Iris pigment epithelial cell (primary cell): ENCODE results near the gene ATRNL1.
A peak's percentile ranks its signal among the peaks of the same experiment; 100 is the strongest.
"Not testable (repeated sequence)": the region's sequence is repeated elsewhere in the genome, so short reads cannot be mapped to it uniquely, and the experiment has no call there.

Source experiments
- DNase-seq: peaks from one replicate; pipeline ENCODE4 v3.0.0-alpha.2; 2011; ENCODE audit warnings: low read depth

ATRNL1 gene

GRCh38 chr10:115222039-115222438, 128.9 kb downstream of the ATRNL1 start:
- DNase-seq, result no peak

- DNase-seq, result no peak
Observed at GRCh38 chr10:115239761-115240160, 146.6 kb downstream of the ATRNL1 start.

GRCh38 chr10:115250784-115251183, 157.6 kb downstream of the ATRNL1 start:
- DNase-seq, result no peak

GRCh38 chr10:115253765-115254164, 160.6 kb downstream of the ATRNL1 start:
- DNase-seq, result not testable (repeated sequence)

GRCh38 chr10:115272482-115272881, 179.3 kb downstream of the ATRNL1 start:
- DNase-seq, result no peak

- DNase-seq, result no peak
Observed at GRCh38 chr10:115278294-115278693, 185.1 kb downstream of the ATRNL1 start.

- no peak for DNase-seq
Observed at GRCh38 chr10:115295213-115295805, 202.1 kb downstream of the ATRNL1 start.

GRCh38 chr10:115300080-115300479, 206.9 kb downstream of the ATRNL1 start:
- DNase-seq, result no peak

GRCh38 chr10:115319669-115320068, 226.5 kb downstream of the ATRNL1 start:
- DNase-seq, result not testable (repeated sequence)

GRCh38 chr10:115321360-115321759, 228.2 kb downstream of the ATRNL1 start:
- no peak for DNase-seq

- no peak for DNase-seq
Observed at GRCh38 chr10:115328331-115328730, 235.2 kb downstream of the ATRNL1 start.

- DNase-seq, result no peak
Observed at GRCh38 chr10:115335366-115335765, 242.2 kb downstream of the ATRNL1 start.

GRCh38 chr10:115355162-115355760, 262.1 kb downstream of the ATRNL1 start:
- peak; percentile 75 for DNase-seq

GRCh38 chr10:115367920-115368319, 274.8 kb downstream of the ATRNL1 start:
- DNase-seq, result not testable (repeated sequence)

- no peak for DNase-seq
Observed at GRCh38 chr10:115379064-115379463, 285.9 kb downstream of the ATRNL1 start.

- no peak for DNase-seq
Observed at GRCh38 chr10:115384665-115385064, 291.5 kb downstream of the ATRNL1 start.

GRCh38 chr10:115390607-115391006, 297.4 kb downstream of the ATRNL1 start:
- no peak for DNase-seq

GRCh38 chr10:115398026-115398425, 304.9 kb downstream of the ATRNL1 start:
- DNase-seq, result no peak

- peak; percentile 69 for DNase-seq
Observed at GRCh38 chr10:115402699-115403098, 309.5 kb downstream of the ATRNL1 start.

- DNase-seq, result not testable (repeated sequence)
Observed at GRCh38 chr10:115405838-115406237, 312.7 kb downstream of the ATRNL1 start.

GRCh38 chr10:115409347-115409746, 316.2 kb downstream of the ATRNL1 start:
- no peak for DNase-seq

GRCh38 chr10:115417585-115418265, 324.6 kb downstream of the ATRNL1 start:
- DNase-seq, result peak; percentile 60

- no peak for DNase-seq
Observed at GRCh38 chr10:115422624-115423023, 329.5 kb downstream of the ATRNL1 start.
